Skeletal muscle cell (primary cell): ENCODE data around the gene RAD51B.

ENCODE experiments used
- DNase-seq: peaks from one replicate; pipeline ENCODE4 v3.0.0-alpha.2; 2010; ENCODE audit warnings: low read depth
- H3K4me3 ChIP-seq: 2 replicates; pipeline ENCODE4 v1.5.1; 2011; ENCODE audit warnings: low read depth, mild to moderate bottlenecking, control low read depth, low read length, moderate library complexity

RAD51B gene

GRCh38 chr14:68564826-68565759 is 745.5 kb downstream of the RAD51B start:
- no peak overlapping the region for H3K4me3 ChIP-seq
- DNase-seq: no peak

GRCh38 chr14:68566075-68566474 is 746.5 kb downstream of the RAD51B start:
- H3K4me3 ChIP-seq: no peak overlapping the region
- no peak for DNase-seq

DNA sequence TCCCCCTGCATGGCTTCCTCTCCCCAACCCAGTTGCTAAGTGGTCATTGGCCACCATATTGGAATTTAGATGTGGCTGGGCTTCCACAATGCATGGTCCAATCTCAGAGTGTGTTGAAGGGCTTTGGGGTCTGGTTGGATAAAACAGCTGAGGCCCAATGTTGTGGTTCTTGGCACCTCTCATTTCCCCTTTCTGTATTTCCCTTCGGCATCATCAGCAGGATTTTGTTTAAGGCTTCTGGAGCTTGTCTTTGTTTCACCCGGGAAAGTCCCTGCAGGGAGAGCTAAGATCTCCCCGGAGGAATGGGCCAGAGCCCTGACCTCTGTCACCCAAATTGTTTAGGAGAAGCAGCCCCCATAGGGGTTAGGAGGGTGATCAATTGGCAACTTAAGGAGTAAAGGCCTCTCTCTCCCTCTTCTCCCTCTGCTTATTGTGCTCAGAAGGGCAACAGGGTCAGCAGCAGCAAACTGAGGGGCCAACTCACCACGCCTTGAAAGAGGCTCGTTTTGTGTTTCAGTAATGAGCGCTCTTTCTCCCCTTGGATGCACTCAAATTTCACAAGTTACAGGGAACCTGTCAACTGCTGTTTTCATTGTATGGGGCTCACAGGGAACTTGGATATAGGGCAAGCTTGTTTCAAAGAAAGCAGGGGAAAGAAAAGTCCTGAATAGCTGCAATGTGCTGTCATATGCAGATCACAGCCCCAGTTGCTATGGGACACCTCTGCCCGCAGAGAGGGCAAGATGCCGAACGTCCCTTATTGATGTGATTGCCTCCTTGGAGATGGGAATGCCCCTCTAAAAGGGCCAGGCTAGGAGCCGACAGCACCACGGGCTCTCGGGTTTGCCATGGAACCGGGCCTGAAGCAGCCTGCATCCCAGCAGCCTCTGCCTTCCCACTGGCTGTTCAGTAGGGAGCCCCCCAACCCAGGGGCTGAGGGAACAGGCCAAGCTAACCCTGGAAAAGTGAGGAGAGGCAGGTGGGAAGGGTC is 749.6 kb downstream of the RAD51B start:
- no peak for DNase-seq
- H3K4me3 ChIP-seq: no peak overlapping the region

- DNase-seq: no peak
- no peak overlapping the region for H3K4me3 ChIP-seq
Observed at GRCh38 chr14:68569970-68570409, 750.4 kb downstream of the RAD51B start.

GRCh38 chr14:68571114-68571591 is 751.6 kb downstream of the RAD51B start:
- H3K4me3 ChIP-seq: no peak overlapping the region
- no peak for DNase-seq

DNA sequence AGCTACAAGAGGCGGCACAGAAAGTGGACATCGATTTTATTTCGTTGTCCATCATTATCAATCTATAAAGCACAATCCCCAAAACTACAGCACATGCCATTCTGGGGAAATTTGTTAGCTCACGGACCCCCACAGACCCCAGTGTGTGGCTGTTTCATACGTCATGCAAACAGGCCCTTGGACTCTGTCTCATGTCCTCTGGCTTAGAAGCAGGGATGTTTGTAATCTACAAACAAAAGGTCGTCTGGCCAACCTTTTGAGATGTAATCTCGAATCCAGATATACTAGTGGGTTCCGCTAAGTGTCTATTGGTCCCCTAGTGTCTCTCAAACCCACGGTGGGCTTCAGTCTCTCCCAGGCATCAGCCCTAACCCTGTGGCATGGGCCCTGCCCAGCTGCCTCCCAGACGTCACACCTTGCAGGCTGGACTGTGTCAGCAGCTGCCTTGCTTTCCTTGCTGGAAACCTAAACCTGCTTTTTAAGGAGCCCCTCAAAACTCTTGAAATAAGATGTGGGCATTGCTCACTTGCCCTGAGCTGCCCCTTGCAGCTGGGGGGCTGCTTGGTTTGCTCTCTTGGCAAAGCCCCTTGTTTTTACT is 752.4 kb downstream of the RAD51B start:
- no peak for DNase-seq
- no peak overlapping the region for H3K4me3 ChIP-seq

DNA sequence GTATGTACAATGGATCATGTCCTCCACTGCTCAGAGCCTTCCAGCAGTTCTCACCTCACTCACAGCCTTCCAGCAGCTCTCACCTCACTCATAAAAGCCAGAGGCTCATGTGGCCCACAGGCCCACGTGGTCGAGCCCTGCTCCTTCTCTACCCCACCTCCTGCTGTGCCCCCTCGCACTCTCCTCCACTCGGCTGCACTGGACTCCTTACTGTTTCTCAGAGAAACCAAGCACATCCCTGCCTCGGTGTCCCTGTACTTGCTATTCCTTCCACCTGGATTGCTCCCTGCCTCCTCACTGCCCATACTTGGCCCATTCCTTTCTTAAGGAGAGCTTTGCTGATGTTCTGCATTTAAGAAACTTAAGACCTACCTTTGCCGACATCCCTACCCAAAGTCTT is 753.5 kb downstream of the RAD51B start:
- DNase-seq: no peak
- H3K4me3 ChIP-seq: no peak overlapping the region

- no peak for DNase-seq
- no peak overlapping the region for H3K4me3 ChIP-seq
Observed at GRCh38 chr14:68573722-68574121, 754.1 kb downstream of the RAD51B start.

- H3K4me3 ChIP-seq: no peak overlapping the region
- DNase-seq: no peak
Observed at GRCh38 chr14:68574461-68574860, 754.9 kb downstream of the RAD51B start.

- no peak for DNase-seq
Observed at GRCh38 chr14:68574906-68575305, 755.3 kb downstream of the RAD51B start.

DNA sequence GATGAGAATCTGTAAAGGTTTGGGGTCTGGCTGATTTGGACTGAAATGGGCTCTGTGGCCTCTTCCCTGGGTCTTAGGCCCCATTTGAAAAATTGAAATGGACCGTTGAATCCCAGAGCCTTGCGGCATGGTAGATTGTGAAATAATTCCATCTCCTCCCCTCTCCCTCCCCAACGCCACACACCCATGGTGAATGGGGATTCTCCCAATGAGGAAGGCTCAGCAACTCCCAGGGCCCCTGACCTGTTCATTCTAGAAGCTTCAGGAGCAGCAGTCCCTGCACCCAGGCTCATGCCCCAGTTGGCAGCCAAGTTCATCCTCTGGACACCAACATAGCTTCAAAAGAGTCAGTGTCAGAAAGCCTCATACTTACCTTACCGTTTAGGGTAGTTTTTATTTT is 755.8 kb downstream of the RAD51B start:
- no peak overlapping the region for H3K4me3 ChIP-seq
- DNase-seq: no peak

More at GRCh38 chr14:68574906-68575305, 755.3 kb downstream of the RAD51B start:
- no peak overlapping the region for H3K4me3 ChIP-seq

- no peak overlapping the region for H3K4me3 ChIP-seq
- no peak for DNase-seq
Observed at GRCh38 chr14:68576031-68576430, 756.5 kb downstream of the RAD51B start.

DNA sequence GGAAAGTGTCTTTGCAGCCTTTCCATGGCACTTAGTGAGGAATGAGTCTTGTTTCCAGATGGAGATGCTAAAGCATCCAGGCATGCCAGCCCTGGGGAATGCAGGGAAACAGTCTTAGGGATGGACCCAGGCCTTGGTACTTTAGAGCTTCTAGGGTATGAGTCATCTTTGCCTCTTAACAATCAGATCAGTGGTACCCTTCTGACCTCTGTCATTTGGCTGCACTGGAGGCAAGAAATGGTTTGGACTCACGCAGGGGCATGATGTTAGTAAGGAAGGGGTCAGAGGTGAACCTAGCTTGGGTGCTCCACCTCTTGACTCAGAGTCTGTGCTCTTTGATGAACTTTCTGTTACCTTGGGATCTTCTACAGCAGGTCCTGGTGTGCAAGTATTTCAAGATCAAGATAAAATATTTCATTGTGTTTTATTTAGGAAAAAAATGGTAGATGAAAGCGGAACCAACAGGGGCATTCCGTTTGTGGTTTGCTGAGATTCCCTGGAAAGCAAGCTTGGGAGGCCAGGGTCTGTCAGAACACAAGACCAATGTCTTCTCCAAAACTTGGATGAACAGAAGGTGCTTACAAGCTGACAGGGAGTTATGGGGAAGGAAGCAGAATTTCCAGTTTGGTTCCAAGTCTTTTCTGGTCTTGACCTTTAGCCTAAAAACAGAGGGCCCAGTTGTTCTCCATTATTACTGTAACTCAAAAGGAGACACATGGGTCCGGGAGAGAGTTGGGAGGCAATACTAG is 757.1 kb downstream of the RAD51B start:
- no peak for DNase-seq
- no peak overlapping the region for H3K4me3 ChIP-seq

- DNase-seq: peak; percentile 96
- no peak overlapping the region for H3K4me3 ChIP-seq
Observed at GRCh38 chr14:68577802-68578541, 758.4 kb downstream of the RAD51B start.

- no peak overlapping the region for H3K4me3 ChIP-seq
- no peak for DNase-seq
Observed at GRCh38 chr14:68578597-68578996, 759.0 kb downstream of the RAD51B start.

DNA sequence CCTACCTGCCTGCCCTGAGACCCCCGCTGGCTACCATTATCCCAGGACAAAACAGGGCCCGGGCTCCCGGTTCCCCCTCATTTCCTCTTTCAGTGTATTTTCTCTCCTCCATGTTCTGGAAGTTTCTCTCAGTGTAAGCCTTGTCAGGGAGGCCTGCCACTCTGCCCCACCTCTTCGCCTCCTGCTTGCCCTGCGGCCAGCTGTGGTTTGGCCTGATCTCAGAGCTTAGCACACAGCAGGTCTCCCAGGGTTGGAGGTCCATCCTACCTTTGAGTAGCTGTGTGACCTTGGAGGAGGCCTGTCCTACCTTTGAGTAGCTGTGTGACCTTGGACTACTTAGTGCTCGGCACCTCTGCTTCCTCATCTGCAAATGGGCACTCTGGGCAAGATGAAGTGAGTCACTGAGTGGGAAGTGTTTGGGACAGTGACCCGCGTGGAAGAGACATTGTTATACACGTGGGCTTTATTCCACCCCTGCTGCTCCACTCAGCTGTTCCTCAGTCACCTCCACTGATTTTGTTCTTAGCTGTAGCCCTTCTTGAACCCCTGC is 760.6 kb downstream of the RAD51B start:
- no peak for DNase-seq
- no peak overlapping the region for H3K4me3 ChIP-seq

DNA sequence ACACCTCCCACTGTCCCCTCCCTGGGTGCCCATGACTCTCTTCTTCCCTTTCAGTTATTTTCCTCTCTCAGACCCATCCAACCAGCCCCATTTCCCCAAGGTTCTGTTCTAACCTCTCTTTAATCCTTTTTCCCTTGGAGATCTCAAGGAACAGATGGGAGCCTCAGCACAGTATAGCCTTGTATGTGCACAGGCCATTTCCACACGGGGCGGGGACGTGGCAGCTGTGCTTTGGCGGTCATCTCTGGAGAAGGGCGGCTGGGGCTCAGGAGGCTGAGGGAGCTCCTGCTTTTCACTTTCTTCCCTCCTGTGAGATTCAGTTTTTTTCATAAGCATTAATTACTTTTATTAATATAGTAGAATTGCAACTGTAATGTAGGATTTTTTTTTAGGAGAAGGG is 761.1 kb downstream of the RAD51B start:
- no peak for DNase-seq

More for the DNA sequence above, 761.1 kb downstream of the RAD51B start:
- no peak overlapping the region for H3K4me3 ChIP-seq
